GM19043 (cell line): ENCODE results near the gene C12orf42.
"Not testable (repeated sequence)": the region's sequence is repeated elsewhere in the genome, so short reads cannot be mapped to it uniquely, and the experiment has no call there.

ENCODE experiments used
- ATAC-seq: cut with Tn5 transposase; IDR thresholded peaks from one replicate; pipeline ENCODE4 v1.9.1; 2021; ENCODE audit warnings: low read depth; ENCODE audit not compliant: unreplicated experiment

The C12orf42 gene

DNA sequence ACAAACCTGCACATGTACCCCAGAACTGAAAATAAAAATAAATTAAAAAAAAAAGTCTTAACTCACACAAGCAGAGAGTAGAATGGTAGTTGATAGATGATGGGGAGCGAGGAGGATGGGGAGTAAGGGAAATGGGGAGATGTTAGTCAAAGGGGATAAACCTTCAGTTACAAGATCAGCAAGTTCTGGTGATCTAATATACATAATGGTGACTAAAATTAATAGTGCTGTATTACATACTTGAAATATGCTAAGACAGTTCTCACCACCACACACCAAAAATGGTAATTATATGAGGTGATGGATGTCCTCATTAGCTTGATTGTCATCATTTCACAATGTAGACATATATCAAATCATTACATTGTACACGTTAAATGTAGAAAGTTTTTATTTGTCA, 3.2 kb upstream of the C12orf42 start:
- no peak for ATAC-seq

DNA sequence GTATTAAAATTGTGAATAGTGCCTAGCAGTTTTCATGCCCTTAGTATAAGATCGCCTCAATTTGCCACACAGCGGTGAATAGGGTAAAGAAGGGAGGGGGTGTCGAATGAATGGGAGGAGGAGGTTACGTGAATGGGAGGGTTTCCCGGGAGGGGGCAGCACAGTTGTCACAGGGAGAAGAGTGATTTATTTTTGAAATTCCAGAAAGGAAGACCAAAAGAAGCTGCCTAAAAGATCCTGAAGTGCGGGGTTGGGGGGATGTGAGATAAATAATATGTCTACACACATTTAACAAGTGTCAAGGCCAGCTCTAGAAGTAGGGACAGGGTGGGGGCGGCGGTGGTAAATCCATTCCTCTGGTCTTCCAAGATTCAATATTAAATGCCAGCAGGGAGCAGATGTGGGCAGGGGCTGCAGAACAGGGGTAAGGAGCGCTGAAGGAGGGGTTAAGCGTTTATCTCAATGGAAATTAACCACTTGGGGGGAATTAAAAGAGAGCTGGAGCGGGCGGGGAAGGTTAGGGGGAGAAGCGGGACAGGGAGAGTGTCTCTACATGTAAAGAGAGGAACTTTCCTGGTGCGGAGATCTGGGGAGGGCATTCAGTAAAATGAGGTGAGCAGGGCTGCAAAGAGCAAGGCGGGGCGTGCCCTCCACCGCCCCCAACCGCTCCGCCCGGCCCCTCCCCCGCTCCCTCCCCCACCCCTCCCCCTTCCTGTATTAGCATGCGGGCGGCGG, 867 bp downstream of the C12orf42 start:
- ATAC-seq, result no peak

DNA sequence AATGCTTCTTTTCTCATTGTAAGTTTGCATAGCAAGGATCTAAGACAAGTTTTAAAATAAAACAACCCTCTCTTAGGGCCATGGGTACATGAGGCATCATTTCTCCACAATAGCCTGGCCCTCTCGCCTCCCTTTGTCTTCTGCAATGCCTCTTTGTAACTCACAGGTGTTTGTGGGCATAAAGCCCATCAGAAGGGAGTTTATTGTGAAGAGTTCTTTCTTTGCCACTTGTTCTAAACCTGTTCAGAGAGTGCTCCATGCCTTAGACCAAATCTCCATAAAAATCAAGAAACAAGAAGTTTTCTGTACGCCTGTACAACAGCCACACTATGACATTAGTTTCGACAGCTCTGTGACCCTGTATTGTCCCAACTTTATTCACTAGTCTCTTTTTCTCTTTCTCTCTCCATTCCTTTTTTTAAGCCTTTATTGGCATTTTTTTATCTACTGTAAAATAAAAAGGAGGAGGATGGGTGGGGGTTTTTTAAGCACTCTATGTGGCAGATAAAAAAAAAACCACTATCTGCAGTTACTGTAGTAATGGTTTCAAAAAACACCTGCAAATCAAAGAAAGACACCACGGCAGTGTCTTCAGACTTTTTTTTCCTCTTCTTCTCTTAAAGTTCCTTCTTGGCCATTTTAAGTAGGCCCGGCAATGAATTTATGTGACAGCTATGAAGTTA, 1.6 kb downstream of the C12orf42 start:
- no peak for ATAC-seq

DNA sequence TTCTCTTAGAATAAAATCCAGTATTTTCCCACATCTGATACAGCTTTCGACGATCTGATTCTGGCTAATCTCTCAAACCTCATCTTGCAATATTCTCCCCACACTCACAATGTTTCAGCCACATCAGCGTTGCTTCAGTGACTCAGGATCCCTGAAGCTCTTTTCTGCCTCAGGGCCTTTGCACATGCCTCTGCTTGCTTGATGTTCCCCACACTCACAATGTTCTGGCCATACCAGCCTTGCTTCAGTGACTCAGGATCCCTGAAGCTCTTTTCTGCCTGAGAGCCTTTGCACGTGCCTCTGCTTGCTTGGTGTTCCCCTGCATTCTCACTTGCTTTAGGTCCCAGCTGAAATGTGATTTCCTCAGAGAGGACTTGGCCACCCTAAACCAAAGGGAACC, 2.6 kb downstream of the C12orf42 start:
- no peak for ATAC-seq

DNA sequence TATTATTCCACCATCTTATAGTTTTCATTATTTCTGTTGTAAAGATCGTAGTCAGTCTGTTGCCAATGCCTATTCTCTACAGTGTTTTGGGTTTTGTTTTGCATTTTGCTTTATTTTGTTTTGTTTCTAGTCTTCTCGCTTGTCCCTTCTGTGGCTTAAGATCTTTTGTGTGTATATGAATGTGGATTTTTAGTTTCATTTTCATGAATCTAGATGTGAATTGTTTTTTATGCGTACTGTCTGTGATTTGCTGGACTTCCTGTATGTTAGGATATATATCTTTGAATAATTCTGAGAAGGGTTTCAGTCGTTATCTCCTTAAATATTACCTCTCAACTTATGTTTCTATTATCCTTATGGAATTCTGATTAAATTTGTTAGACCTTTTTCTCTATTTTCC, 13.4 kb downstream of the C12orf42 start:
- ATAC-seq, result no peak

DNA sequence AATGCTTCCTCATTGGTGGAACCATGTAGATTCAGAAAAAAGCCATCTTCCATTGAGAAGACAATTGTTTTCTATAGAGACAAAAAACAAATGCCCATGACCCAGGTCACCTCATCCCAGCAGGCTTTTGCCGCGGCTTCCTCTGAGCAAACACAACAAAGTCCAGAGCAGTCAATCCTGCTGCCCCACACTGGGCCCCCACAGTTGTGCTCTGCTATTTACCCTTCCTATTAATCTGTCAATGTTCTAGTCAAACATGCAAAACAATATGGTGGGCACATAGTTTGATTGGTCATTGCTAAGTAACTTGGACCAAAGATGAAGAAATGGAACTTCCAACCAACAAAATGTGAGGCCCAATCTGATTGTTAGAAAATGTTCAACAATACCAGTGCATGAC, 20.7 kb downstream of the C12orf42 start:
- ATAC-seq, result no peak

DNA sequence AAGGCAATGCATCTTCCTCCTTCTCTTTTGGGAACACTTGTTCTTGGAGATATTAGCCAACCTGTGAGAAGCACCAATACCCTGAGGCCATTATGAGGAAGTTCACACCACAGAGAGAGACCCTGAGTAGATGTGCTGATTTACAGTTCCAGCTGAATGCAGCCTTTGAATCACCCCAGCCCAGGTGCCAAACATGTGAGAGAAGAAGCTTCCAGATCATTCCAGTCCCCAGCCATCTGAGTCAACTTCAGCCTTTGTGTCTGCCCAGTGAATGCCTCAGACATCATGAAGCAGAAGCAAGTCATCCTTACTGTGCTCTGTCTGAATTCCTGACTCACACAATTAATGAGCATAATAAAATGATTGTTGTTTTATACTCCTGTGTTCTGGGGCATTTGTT, 25.1 kb downstream of the C12orf42 start:
- ATAC-seq, result no peak

DNA sequence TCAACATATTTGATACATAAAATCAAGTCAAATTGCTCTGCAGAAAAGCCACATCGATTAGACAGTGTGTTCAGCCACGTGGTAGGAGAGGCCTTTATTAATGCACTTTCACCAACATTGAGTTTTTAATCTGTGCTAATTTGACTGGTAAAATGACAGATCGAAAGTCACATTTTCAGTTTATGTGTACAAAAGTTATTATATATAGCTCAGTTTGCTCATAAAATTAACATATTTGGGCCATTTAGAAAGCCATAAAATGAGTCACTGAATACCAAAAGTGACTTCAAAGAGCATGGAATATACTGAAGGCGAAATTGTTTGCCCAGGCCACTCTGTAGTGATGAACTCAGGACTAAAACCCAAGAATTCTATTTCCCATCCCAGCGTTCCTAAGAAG, 26.0 kb downstream of the C12orf42 start:
- ATAC-seq, result no peak

DNA sequence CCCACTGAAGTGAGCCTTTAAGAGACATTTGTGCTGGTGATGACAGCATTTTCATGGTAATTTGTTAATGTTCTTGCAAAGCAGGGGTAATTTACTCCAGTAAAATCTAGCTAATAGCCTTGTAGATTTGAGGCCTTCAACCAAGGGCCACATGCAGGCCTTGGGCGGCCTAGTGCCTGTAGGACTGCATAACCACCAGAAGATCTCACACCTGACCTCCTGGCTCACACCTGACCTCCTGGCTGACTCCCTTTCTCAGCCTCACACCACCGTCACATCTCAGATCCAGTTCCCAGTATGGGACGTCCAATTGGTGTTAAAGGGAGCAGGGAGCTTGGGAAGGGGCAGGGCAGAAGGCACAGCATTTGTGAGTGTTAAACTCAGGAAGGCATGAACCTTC, 26.9 kb downstream of the C12orf42 start:
- no peak for ATAC-seq

DNA sequence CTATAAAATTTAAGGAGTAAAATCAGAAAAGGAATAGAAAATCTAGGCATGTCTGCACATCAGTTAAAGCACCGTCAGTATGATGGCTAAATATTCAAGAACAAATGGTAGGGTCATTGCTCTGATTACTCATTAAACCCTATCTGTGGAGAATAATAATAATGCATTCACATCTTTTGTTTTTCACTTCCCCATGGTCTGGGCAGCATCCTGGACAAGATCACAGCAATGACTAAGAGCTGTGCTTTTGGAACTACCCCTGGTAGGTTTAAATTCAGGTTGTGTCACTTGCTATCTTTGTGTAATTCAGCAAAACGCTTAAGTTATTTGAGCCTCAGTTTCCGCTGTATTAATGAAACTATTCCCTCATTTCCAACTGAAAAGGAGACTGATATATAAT, 33.1 kb downstream of the C12orf42 start:
- ATAC-seq, result peak; percentile 100

DNA sequence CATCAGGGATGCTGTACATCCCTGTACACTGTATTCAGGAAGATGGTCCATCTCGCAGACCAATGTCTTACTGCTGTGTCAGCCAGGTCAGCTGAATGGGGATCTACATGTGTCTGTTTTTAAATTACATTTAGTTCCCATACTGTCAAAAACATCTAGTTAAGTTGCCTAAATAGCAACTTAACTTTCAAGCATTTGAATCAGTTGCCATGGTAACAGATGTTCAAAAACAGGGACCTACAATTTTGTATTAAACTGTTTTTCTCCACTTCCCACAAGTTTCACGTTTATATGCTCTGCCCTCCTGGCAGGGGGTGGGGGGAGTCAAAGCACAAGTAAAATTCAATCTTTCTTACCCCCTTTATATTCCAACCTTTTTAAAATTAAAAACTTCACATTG, 38.3 kb downstream of the C12orf42 start:
- ATAC-seq, result no peak

DNA sequence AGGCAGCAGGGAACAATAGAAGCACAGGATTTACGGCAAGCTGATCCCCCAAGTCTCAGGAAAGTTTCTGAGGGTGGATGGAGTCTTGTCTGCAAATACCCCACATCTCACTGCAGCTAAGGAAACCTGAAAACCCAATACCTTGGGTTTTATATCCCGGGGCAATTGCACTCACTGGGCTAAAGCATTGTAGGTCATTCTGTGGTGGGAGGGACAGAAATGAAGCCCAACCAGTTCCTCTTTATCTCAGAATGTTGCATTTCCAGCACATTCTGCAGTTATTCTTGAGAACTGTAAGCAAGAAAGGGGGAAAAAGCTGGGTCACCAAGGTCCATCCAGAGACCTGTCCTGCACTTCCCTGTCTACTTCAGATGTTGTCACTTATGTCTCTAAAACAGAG, 39.8 kb downstream of the C12orf42 start:
- ATAC-seq, result no peak

DNA sequence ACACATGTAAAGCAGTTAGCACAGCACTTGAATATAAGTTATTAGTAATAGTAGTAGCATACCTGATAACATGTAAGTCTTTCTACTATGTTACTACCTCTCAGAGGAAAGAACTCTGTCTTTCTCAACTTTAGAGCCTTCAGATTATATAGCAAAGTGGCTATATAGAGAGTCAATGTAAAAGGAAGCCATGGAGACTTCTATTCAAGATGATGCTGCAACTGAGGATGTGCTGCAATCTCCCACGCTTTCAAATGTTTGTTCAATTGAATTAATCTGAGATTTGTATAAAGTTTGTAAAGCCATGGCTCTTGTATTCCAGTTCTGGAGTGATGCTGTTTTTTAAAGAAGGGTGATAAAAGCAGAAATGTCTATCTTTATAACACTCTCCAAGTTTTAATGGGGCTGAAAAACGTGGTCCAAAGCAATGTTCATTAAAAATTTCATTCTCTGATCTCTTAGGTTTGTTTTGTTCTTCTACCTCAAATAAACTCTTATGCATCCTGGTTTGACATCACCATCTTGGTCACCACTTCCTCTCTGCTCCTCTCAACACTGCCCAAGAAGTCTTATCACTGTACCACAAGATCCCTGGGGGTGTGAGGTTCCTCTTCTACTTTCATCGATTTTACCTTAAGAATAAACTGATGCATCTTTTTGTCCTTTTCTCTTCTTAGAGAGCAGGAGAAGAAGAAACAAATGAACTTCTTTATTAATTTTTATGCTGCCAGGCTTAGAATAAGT, 40.6 kb downstream of the C12orf42 start:
- ATAC-seq, result peak; percentile 84

DNA sequence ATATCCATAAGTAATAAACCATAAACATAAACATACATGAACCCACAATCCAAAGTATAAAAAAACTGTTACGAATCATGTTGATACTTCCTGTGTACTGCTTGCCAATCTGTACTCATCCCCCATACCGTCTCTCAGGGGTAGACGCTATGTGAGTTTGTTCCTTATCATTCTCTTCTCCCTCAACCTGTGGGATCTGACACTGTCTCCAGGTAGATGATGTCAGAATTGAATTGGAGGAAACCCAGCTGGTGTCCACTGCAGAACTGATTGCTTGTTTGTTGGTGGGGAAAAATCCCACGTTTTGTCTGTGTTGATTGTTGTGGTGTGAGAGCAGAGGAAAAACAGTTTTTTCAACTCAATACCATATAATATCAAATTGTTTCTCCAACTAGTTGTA, 50.8 kb downstream of the C12orf42 start:
- no peak for ATAC-seq

DNA sequence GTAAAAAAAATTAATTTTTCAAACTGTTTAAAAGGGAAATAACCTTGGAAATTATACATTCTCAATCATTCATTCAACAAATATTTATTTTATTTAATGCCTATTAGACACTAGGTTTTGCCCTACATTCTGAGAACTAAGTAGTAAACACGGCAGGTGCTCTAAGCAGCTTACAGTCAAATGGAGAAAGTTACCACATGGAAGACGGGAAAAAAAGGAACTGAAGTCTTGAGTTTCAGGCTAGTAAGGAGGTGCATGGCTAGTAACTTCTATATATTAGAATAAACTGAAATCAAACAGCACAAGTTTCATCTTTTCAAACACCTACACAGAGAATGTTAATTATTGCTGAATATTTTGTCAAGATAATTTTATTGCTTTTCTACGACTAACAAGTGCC, 52.9 kb downstream of the C12orf42 start:
- no peak for ATAC-seq

DNA sequence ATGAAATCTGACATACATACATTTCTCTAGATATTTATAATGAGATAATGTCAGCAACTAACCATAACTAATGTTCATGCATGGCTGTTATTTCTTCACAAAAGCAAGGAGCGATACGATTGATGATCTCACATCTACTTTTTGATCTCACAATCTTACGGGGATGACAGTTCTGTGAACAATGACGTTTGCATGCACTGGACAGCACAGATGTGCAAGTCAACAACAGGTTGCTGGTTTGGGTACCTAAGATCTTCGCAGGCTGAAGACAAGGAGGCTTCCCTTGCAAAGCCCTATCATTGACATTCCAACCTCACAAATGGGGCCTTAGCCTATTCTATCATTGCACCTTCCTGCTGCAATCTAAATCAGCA, 53.6 kb downstream of the C12orf42 start:
- ATAC-seq, result no peak

DNA sequence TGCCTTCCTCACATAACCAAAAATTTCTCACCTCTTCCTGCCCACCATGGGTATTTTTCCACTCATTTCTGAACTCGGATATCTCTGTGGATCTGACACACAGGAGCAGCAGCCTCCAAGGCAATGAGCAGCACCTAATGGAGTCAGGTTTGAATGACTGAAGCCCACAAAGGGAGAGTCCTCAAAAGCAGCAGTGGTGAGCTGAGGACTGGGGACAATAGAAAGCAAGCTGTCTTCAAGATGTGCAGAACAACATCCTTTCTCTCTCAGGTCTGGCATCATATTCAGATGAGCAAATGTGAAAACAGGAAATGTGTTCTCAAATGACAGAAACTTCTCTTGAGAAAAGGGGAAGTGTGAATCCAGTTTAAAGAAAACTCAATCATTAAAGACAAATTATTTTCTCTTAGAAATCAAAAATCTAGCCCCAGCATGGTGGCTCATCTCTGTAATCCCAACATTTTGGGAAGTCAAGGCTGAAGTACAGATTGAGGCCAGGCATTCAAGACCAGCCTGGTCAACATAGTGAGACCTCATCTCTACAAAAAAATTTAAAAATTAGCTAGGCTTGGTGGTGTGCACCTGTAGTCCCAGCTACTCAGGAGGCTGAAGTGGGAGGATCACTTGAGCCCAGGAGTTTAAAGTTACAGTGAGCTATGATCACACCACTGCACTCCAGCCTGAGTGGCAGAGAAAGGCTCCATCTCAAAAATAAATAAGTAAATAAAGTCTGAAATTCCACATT, 54.2 kb downstream of the C12orf42 start:
- peak; percentile 96 for ATAC-seq

DNA sequence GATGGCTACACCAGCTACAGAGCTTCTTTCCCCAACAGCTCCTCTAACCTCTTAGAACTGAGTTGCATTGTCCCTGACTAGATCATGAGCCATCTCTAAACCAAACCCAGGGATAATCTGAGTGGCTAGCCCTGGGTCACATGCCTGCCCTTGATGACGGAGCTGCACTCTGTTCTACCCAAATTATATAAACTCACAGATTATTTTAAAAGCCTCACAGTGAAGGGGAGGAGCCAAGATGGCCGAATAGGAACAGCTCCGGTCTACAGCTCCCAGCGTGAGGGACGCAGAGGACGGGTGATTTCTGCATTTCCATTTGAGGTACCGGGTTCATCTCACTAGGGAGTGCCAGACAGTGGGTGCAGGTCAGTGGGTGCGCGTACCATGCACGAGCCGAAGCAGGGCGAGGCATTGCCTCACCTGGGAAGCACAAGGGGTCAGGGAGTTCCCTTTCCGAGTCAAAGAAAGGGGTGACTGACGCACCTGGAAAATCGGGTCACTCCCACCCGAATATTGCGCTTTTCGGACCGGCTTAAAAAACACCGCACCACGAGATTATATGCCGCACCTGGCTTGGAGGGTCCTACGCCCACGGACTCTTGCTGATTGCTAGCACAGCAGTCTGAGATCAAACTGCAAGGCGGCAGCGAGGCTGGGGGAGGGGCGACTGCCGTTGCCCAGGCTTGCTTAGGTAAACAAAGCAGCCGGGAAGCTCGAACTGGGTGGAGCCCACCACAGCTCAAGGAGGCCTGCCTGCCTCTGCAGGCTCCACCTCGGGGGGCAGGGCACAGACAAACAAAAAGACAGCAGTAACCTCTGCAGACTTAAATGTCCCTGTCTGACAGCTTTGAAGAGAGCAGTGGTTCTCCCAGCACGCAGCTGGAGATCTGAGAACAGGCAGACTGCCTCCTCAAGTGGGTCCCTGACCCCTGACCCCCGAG, 61.3 kb downstream of the C12orf42 start:
- ATAC-seq, result not testable (repeated sequence)

DNA sequence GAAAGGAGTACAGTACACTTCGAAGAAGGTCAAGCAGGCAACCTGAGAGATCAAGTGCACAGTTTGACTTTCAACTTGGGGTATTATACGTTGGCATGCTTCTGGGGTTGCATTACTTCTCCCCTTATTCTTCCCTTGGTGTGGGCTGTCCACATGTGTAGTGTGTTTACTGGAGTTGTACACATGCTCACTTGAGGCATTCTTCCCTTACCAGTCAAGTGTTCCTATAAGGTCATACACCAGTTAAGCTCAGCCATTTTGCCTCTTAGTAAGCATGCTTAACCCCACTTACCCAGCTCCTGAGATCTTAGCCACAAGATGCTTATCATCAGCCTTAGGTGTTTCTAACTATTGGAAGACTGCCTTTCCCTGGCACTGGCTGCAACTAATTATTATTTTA, 63.8 kb downstream of the C12orf42 start:
- ATAC-seq, result no peak

DNA sequence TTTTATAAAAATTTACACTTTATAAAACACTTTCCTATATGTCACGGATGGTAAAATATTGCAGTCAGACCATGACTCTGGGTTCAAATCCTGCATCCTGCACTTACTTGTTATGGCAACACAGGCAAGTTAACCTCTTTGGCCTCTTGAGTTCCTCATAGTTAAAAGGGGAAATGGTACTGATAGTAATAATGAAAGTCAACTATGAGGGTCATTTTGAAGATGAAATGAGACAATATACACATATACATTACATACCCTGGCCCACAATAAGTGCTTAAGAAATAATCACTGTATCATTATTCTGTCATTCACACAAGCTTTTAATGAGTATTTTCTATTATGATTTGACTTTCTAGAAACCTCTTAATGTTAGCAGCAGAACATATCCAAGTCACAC, 64.4 kb downstream of the C12orf42 start:
- no peak for ATAC-seq
